Measurements from ENCODE around the gene TRIM56. TPM values are rescaled to one million over a fixed set of nuclear protein-coding genes. Genes with fewer than 3 reads are reported as not detected.

Gene TRIM56
- polyA plus RNA-seq, 1 experiment, result 3.2 TPM

GRCh38 chr7:101114492-101114891 is 29.2 kb downstream of the TRIM56 start:
- Histone ChIP-seq H3K36me3 (ENCODE audit: control insufficient read depth, insufficient read depth, low read length) (no peaks in the 10 kb centered on the region), H3K27me3 (ENCODE audit: control insufficient read depth, insufficient read depth, low read length) (no peaks in the 10 kb centered on the region), H3K4me3 (ENCODE audit: low read depth, low read length) (no peak overlapping the region)
- ChIA-PET POLR2A (interaction anchor here (0.6 kb wide), 1 partner anchor 13 kb away, joined by 3 read pairs; no protein-coding TSS in a partner anchor), CTCF (interaction anchor here (0.8 to 1.9 kb wide), 2 partner anchors 9 to 18 kb away, joined by 3 to 6 read pairs; no protein-coding TSS in a partner anchor)
- DNase-seq (ENCODE audit: low read depth), result no peak
- TF ChIP-seq CTCF (IDR thresholded peaks at IDR 0.05; ENCODE audit: insufficient read depth, low read depth, low read length), result no peak

DNA sequence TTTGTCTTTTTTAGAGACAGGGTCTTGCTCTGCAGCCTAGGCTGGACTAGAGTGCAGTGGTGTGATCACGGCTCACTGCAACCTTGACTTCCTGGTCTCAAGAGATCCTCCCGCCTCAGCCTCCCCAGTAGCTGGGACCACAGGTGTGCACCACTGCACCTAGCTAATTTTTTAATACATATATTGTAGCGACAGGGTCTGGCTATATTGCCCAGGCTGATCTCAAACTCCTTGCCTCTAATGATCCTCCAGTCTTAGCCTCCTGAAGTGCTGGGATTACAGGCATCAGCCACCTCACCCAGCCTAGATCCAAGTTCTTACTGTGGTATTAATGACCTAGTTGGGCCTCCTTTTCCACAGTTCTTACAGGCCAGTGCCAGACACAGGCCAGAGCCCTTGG is 29.9 kb downstream of the TRIM56 start:
- POLR2A ChIA-PET, result no interaction called here
- Histone ChIP-seq H3K27me3 (ENCODE audit: control insufficient read depth, insufficient read depth, low read length) (no peaks in the 10 kb centered on the region), H3K4me3 (ENCODE audit: low read depth, low read length) (no peak overlapping the region), H3K36me3 (ENCODE audit: control insufficient read depth, insufficient read depth, low read length) (no peaks in the 10 kb centered on the region)
- CTCF ChIA-PET, result interaction anchor here (0.8 to 1.9 kb wide), 2 partner anchors 10 to 18 kb away, joined by 3 to 6 read pairs; no protein-coding TSS in a partner anchor
- no peak for TF ChIP-seq CTCF (IDR thresholded peaks at IDR 0.05; ENCODE audit: insufficient read depth, low read depth, low read length)
- no peak for DNase-seq (ENCODE audit: low read depth)

GRCh38 chr7:101116898-101117297 is 31.6 kb downstream of the TRIM56 start:
- POLR2A ChIA-PET, result interaction anchor here (0.6 to 1.5 kb wide), 3 partner anchors 10 to 12 kb away, joined by 3 to 20 read pairs (median 6); partner anchors contain the start of gene SERPINE1
- no peak overlapping the region for H3K4me3 ChIP-seq (ENCODE audit: low read depth, low read length)
- CTCF ChIA-PET, result interaction anchor here (0.8 to 1.5 kb wide), 3 partner anchors 9 to 222 kb away, joined by 3 to 5 read pairs (median 3); no protein-coding TSS in a partner anchor
- no peaks in the 10 kb centered on the region for H3K36me3 ChIP-seq (ENCODE audit: control insufficient read depth, insufficient read depth, low read length)
- no peak for TF ChIP-seq CTCF (IDR thresholded peaks at IDR 0.05; ENCODE audit: insufficient read depth, low read depth, low read length)
- DNase-seq (ENCODE audit: low read depth), result no peak
- H3K27me3 ChIP-seq (ENCODE audit: control insufficient read depth, insufficient read depth, low read length), result no peaks in the 10 kb centered on the region

DNA sequence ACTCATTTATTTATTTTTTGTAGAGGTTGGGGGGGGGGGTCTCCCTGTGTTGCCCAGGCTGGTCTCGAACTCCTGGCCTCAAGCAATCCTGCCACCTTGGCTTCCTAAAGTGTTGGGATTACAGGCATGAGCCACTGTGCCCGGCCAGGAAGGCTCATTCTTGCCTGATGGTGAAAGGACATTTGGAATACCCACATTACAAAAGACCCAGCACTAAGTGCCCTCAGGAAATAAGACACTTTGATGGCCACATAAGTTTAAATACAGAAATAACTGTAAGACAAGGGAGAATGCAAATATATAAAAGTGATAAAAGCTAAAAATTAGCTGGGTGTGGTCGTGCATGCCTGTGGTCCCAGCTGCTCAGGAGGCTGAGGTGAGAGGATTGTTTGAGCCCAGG is 33.6 kb downstream of the TRIM56 start:
- ChIA-PET CTCF (interaction anchor here (0.7 to 0.9 kb wide), 3 partner anchors 14 to 24 kb away, joined by 3 read pairs; no protein-coding TSS in a partner anchor), POLR2A (interaction anchor here (0.6 kb wide), 1 partner anchor 21 kb away, joined by 12 read pairs; no protein-coding TSS in a partner anchor)
- DNase-seq (ENCODE audit: low read depth), result no peak
- TF ChIP-seq CTCF (IDR thresholded peaks at IDR 0.05; ENCODE audit: insufficient read depth, low read depth, low read length), result no peak
- H3K4me3 ChIP-seq (ENCODE audit: low read depth, low read length), result no peak overlapping the region
- H3K27me3 ChIP-seq (ENCODE audit: control insufficient read depth, insufficient read depth, low read length), result no peaks in the 10 kb centered on the region
- H3K36me3 ChIP-seq (ENCODE audit: control insufficient read depth, insufficient read depth, low read length), result no peaks in the 10 kb centered on the region

DNA sequence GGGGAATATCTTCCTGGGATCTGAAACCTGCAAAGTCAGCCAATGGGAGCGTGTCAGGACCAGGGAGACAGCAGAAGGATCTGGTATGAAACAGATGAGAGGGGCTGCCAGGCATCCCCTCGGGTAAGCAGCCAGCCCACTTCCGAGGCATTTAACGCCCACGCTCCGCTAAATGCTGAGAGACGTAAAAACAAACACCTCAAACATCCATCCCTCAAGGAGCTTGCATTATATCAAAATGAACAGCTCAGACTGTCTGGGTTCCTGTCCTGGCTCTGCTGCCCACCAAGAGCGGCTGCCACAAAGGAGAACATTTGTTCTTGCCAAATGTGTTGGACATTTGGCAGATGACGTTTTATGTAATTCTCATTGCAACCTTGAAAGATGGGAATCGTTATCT is 34.6 kb downstream of the TRIM56 start:
- no peak for TF ChIP-seq CTCF (IDR thresholded peaks at IDR 0.05; ENCODE audit: insufficient read depth, low read depth, low read length)
- no peaks in the 10 kb centered on the region for H3K36me3 ChIP-seq (ENCODE audit: control insufficient read depth, insufficient read depth, low read length)
- no peak overlapping the region for H3K4me3 ChIP-seq (ENCODE audit: low read depth, low read length)
- DNase-seq (ENCODE audit: low read depth), result no peak
- ChIA-PET POLR2A (no interaction called here), CTCF (interaction anchor here (0.9 kb wide), 1 partner anchor 19 kb away, joined by 3 read pairs; no protein-coding TSS in a partner anchor)
- H3K27me3 ChIP-seq (ENCODE audit: control insufficient read depth, insufficient read depth, low read length), result no peaks in the 10 kb centered on the region

All from BJ (cell line).